ENCODE data around the gene EPHB2.
"Not testable (repeated sequence)": the region's sequence is repeated elsewhere in the genome, so short reads cannot be mapped to it uniquely, and the experiment has no call there.

Gene EPHB2

GRCh38 chr1:22710701-22711049, at the start of gene EPHB2:
Gene EPHB2 (plus strand): TSS chr1:22710839. CDS start chr1:22710983, 144 bp downstream.
- no peak for DNase-seq

- DNase-seq = no peak
Observed at GRCh38 chr1:22661880-22662279, 48.8 kb upstream of the EPHB2 start.

- DNase-seq = no peak
Observed at GRCh38 chr1:22662318-22662717, 48.3 kb upstream of the EPHB2 start.

GRCh38 chr1:22662986-22663408, 47.6 kb upstream of the EPHB2 start:
- no peak for DNase-seq

- no peak for DNase-seq
Observed at GRCh38 chr1:22665752-22666151, 44.9 kb upstream of the EPHB2 start.

GRCh38 chr1:22666412-22666811, 44.2 kb upstream of the EPHB2 start:
- no peak for DNase-seq

GRCh38 chr1:22668840-22669239, 41.8 kb upstream of the EPHB2 start:
- DNase-seq = not testable (repeated sequence)

- no peak for DNase-seq
Observed at GRCh38 chr1:22670352-22670975, 40.2 kb upstream of the EPHB2 start.

GRCh38 chr1:22671999-22672398, 38.6 kb upstream of the EPHB2 start:
- no peak for DNase-seq

- DNase-seq = no peak
Observed at GRCh38 chr1:22673486-22674409, 36.9 kb upstream of the EPHB2 start.

- no peak for DNase-seq
Observed at GRCh38 chr1:22674410-22674749, 36.3 kb upstream of the EPHB2 start.

GRCh38 chr1:22676151-22676550, 34.5 kb upstream of the EPHB2 start:
- not testable (repeated sequence) for DNase-seq

- no peak for DNase-seq
Observed at GRCh38 chr1:22676916-22677583, 33.6 kb upstream of the EPHB2 start.

GRCh38 chr1:22677931-22678896, 32.4 kb upstream of the EPHB2 start:
- DNase-seq = no peak

- DNase-seq = no peak
Observed at GRCh38 chr1:22680726-22681125, 29.9 kb upstream of the EPHB2 start.

GRCh38 chr1:22681556-22682276, 28.9 kb upstream of the EPHB2 start:
- DNase-seq = no peak

- DNase-seq = no peak
Observed at GRCh38 chr1:22683547-22683946, 27.1 kb upstream of the EPHB2 start.

- no peak for DNase-seq
Observed at GRCh38 chr1:22685591-22686059, 25.0 kb upstream of the EPHB2 start.

- no peak for DNase-seq
Observed at GRCh38 chr1:22687191-22687590, 23.4 kb upstream of the EPHB2 start.

- no peak for DNase-seq
Observed at GRCh38 chr1:22688466-22688865, 22.2 kb upstream of the EPHB2 start.

- no peak for DNase-seq
Observed at GRCh38 chr1:22689505-22689904, 21.1 kb upstream of the EPHB2 start.
